ENCODE results near the gene RBM47.
"Not testable (repeated sequence)": the region's sequence is repeated elsewhere in the genome, so short reads cannot be mapped to it uniquely, and the experiment has no call there.

The RBM47 gene

GRCh38 chr4:40559585-40560465, 69.8 kb downstream of the RBM47 start:
- DNase-seq, result no peak

GRCh38 chr4:40557736-40558135, 71.9 kb downstream of the RBM47 start:
- DNase-seq, result no peak

- DNase-seq, result peak; percentile 62
Observed at GRCh38 chr4:40555176-40555900, 74.3 kb downstream of the RBM47 start.

- not testable (repeated sequence) for DNase-seq
Observed at GRCh38 chr4:40554641-40555040, 75.0 kb downstream of the RBM47 start.

- peak; percentile 55 for DNase-seq
Observed at GRCh38 chr4:40553995-40554394, 75.7 kb downstream of the RBM47 start.

GRCh38 chr4:40552536-40552935, 77.1 kb downstream of the RBM47 start:
- peak; percentile 62 for DNase-seq

- DNase-seq, result not testable (repeated sequence)
Observed at GRCh38 chr4:40551568-40552136, 78.0 kb downstream of the RBM47 start.

- DNase-seq, result no peak
Observed at GRCh38 chr4:40550948-40551462, 78.7 kb downstream of the RBM47 start.

- no peak for DNase-seq
Observed at GRCh38 chr4:40550196-40550595, 79.5 kb downstream of the RBM47 start.

- peak; percentile 60 for DNase-seq
Observed at GRCh38 chr4:40548256-40548655, 81.4 kb downstream of the RBM47 start.

- DNase-seq, result no peak
Observed at GRCh38 chr4:40547789-40548132, 81.9 kb downstream of the RBM47 start.

GRCh38 chr4:40546969-40547788, 82.5 kb downstream of the RBM47 start:
- DNase-seq, result no peak

- no peak for DNase-seq
Observed at GRCh38 chr4:40546506-40546905, 83.2 kb downstream of the RBM47 start.

GRCh38 chr4:40545487-40545886, 84.2 kb downstream of the RBM47 start:
- not testable (repeated sequence) for DNase-seq

- no peak for DNase-seq
Observed at GRCh38 chr4:40544221-40544620, 85.4 kb downstream of the RBM47 start.

GRCh38 chr4:40540800-40541199, 88.9 kb downstream of the RBM47 start:
- DNase-seq, result no peak

GRCh38 chr4:40536032-40536431, 93.6 kb downstream of the RBM47 start:
- no peak for DNase-seq

- no peak for DNase-seq
Observed at GRCh38 chr4:40531636-40532023, 98.0 kb downstream of the RBM47 start.

GRCh38 chr4:40530961-40531635, 98.6 kb downstream of the RBM47 start:
- DNase-seq, result no peak

- DNase-seq, result no peak
Observed at GRCh38 chr4:40526741-40527140, 102.9 kb downstream of the RBM47 start.

GRCh38 chr4:40525752-40526598, 103.7 kb downstream of the RBM47 start:
- DNase-seq, result peak; percentile 92

Measured in islet precursor cell (in vitro differentiated cells).